HG03025 (cell line): ENCODE data around the gene SV2B.
A peak's percentile ranks its signal among the peaks of the same experiment; 100 is the strongest.

ENCODE experiments used
- ATAC-seq: cut with Tn5 transposase; IDR thresholded peaks from one replicate; pipeline ENCODE4 v1.9.1; 2021; ENCODE audit warnings: mild to moderate bottlenecking, moderate library complexity; ENCODE audit not compliant: unreplicated experiment, low FRiP score

SV2B gene

GRCh38 chr15:91135201-91136130 is 35.4 kb downstream of the SV2B start:
- peak; percentile 71 for ATAC-seq

GRCh38 chr15:91136386-91136923 is 36.4 kb downstream of the SV2B start:
- no peak for ATAC-seq

GRCh38 chr15:91140601-91141000 is 40.5 kb downstream of the SV2B start:
- ATAC-seq, result no peak

GRCh38 chr15:91141097-91141496 is 41.0 kb downstream of the SV2B start:
- ATAC-seq, result no peak

- ATAC-seq, result no peak
These were observed 42.2 kb downstream of the SV2B start for GRCh38 chr15:91142106-91142744.

GRCh38 chr15:91142946-91143345 is 42.9 kb downstream of the SV2B start:
- ATAC-seq, result no peak

GRCh38 chr15:91146728-91147127 is 46.7 kb downstream of the SV2B start:
- no peak for ATAC-seq

- no peak for ATAC-seq
These were observed 48.2 kb downstream of the SV2B start for GRCh38 chr15:91148243-91148642.

GRCh38 chr15:91150502-91151160 is 50.6 kb downstream of the SV2B start:
- no peak for ATAC-seq

GRCh38 chr15:91151781-91152563 is 51.9 kb downstream of the SV2B start:
- no peak for ATAC-seq

GRCh38 chr15:91152896-91153581 is 53.0 kb downstream of the SV2B start:
- no peak for ATAC-seq

- ATAC-seq, result no peak
These were observed 53.9 kb downstream of the SV2B start for GRCh38 chr15:91153954-91154353.

GRCh38 chr15:91156175-91156726 is 56.2 kb downstream of the SV2B start:
- no peak for ATAC-seq

GRCh38 chr15:91158415-91159394 is 58.6 kb downstream of the SV2B start:
- no peak for ATAC-seq

GRCh38 chr15:91165850-91166249 is 65.8 kb downstream of the SV2B start:
- no peak for ATAC-seq

GRCh38 chr15:91168457-91168856 is 68.4 kb downstream of the SV2B start:
- ATAC-seq, result no peak

GRCh38 chr15:91171334-91171733 is 71.3 kb downstream of the SV2B start:
- no peak for ATAC-seq

- ATAC-seq, result no peak
These were observed 82.0 kb downstream of the SV2B start for GRCh38 chr15:91182101-91182500.
